HG02885 (cell line): Measurements from ENCODE around the gene ESRRG.

Source experiments
- ATAC-seq: cut with Tn5 transposase; IDR thresholded peaks from one replicate; pipeline ENCODE4 v1.9.1; 2021; ENCODE audit warnings: mild to moderate bottlenecking; ENCODE audit not compliant: unreplicated experiment, poor library complexity

The ESRRG gene

GRCh38 chr1:216723274-216723780 is at the start of gene ESRRG:
Gene ESRRG (minus strand): TSS chr1:216723429. CDS start chr1:216723299, 130 bp downstream.
- ATAC-seq = peak; percentile 42

- no peak for ATAC-seq
Observed at GRCh38 chr1:216771922-216772321, 48.7 kb upstream of the ESRRG start.

GRCh38 chr1:216766633-216767327 is 43.6 kb upstream of the ESRRG start:
- ATAC-seq = no peak

- no peak for ATAC-seq
Observed at GRCh38 chr1:216765346-216766300, 42.4 kb upstream of the ESRRG start.

GRCh38 chr1:216758161-216758560 is 34.9 kb upstream of the ESRRG start:
- no peak for ATAC-seq

GRCh38 chr1:216757110-216757509 is 33.9 kb upstream of the ESRRG start:
- ATAC-seq = no peak

GRCh38 chr1:216750961-216751360 is 27.7 kb upstream of the ESRRG start:
- ATAC-seq = no peak

- ATAC-seq = peak; percentile 73
Observed at GRCh38 chr1:216750031-216750627, 26.9 kb upstream of the ESRRG start.

- ATAC-seq = no peak
Observed at GRCh38 chr1:216749232-216749631, 26.0 kb upstream of the ESRRG start.

GRCh38 chr1:216742625-216743024 is 19.4 kb upstream of the ESRRG start:
- no peak for ATAC-seq

- no peak for ATAC-seq
Observed at GRCh38 chr1:216740331-216740730, 17.1 kb upstream of the ESRRG start.

GRCh38 chr1:216739793-216740192 is 16.6 kb upstream of the ESRRG start:
- no peak for ATAC-seq

GRCh38 chr1:216732121-216732520 is 8.9 kb upstream of the ESRRG start:
- ATAC-seq = no peak

GRCh38 chr1:216731562-216731961 is 8.3 kb upstream of the ESRRG start:
- no peak for ATAC-seq

GRCh38 chr1:216726435-216726834 is 3.2 kb upstream of the ESRRG start:
- no peak for ATAC-seq

GRCh38 chr1:216722821-216723220 is 408 bp downstream of the ESRRG start:
- ATAC-seq = peak; percentile 25

- no peak for ATAC-seq
Observed at GRCh38 chr1:216721863-216722262, 1.4 kb downstream of the ESRRG start.

GRCh38 chr1:216721062-216721461 is 2.2 kb downstream of the ESRRG start:
- ATAC-seq = no peak

- ATAC-seq = no peak
Observed at GRCh38 chr1:216711712-216712111, 11.5 kb downstream of the ESRRG start.

- ATAC-seq = no peak
Observed at GRCh38 chr1:216710598-216711333, 12.5 kb downstream of the ESRRG start.
